T-helper 9 cell (primary cell): ENCODE measurements around the gene CDPF1.
"Not testable (repeated sequence)": the region's sequence is repeated elsewhere in the genome, so short reads cannot be mapped to it uniquely, and the experiment has no call there.

Experiments
- DNase-seq: peaks from one replicate; pipeline ENCODE4 v3.0.0-alpha.2; 2020

The CDPF1 gene

GRCh38 chr22:46281866-46282678 lies 32.0 kb upstream of the CDPF1 start:
- no peak for DNase-seq

- DNase-seq: no peak
Measured at GRCh38 chr22:46280999-46281623, 31.0 kb upstream of the CDPF1 start.

- DNase-seq: no peak
Measured at GRCh38 chr22:46280063-46280817, 30.1 kb upstream of the CDPF1 start.

- DNase-seq: no peak
Measured at GRCh38 chr22:46278656-46279645, 28.9 kb upstream of the CDPF1 start.

GRCh38 chr22:46276563-46276962 lies 26.5 kb upstream of the CDPF1 start:
- no peak for DNase-seq

- DNase-seq: no peak
Measured at GRCh38 chr22:46275455-46276122, 25.5 kb upstream of the CDPF1 start.

GRCh38 chr22:46274381-46274780 lies 24.3 kb upstream of the CDPF1 start:
- no peak for DNase-seq

GRCh38 chr22:46273432-46274148 lies 23.5 kb upstream of the CDPF1 start:
- DNase-seq: no peak

GRCh38 chr22:46272762-46273431 lies 22.8 kb upstream of the CDPF1 start:
- DNase-seq: no peak

- no peak for DNase-seq
Measured at GRCh38 chr22:46272196-46272595, 22.1 kb upstream of the CDPF1 start.

GRCh38 chr22:46269564-46269963 lies 19.5 kb upstream of the CDPF1 start:
- no peak for DNase-seq

GRCh38 chr22:46267431-46268279 lies 17.6 kb upstream of the CDPF1 start, which contains the start of gene TTC38:
Gene TTC38, plus strand, starts transcription at chr22:46268008. Its CDS starts 32 bp downstream, at chr22:46268040.
- DNase-seq: peak; percentile 44

- not testable (repeated sequence) for DNase-seq
Measured at GRCh38 chr22:46265627-46266026, 15.5 kb upstream of the CDPF1 start.

GRCh38 chr22:46264520-46264919 lies 14.4 kb upstream of the CDPF1 start:
- DNase-seq: not testable (repeated sequence)

GRCh38 chr22:46263216-46263590 lies 13.1 kb upstream of the CDPF1 start, which contains the start of gene PKDREJ:
Gene PKDREJ, minus strand, starts transcription at chr22:46263343. Its CDS starts 21 bp downstream, at chr22:46263322.
- no peak for DNase-seq

- DNase-seq: no peak
Measured at GRCh38 chr22:46262449-46263215, 12.5 kb upstream of the CDPF1 start.

GRCh38 chr22:46260038-46260437 lies 9.9 kb upstream of the CDPF1 start:
- DNase-seq: no peak

GRCh38 chr22:46259374-46259773 lies 9.3 kb upstream of the CDPF1 start:
- DNase-seq: no peak
